ENCODE results near the gene CAMTA1.

The CAMTA1 gene

GRCh38 chr1:7528386-7529198 lies 743.3 kb downstream of the CAMTA1 start:
- DNase-seq (ENCODE audit: low read depth, low spot score), result no peak

- no peak for DNase-seq (ENCODE audit: low read depth, low spot score)
Measured at GRCh38 chr1:7529917-7530316, 744.7 kb downstream of the CAMTA1 start.

- no peak for DNase-seq (ENCODE audit: low read depth, low spot score)
Measured at GRCh38 chr1:7531562-7532340, 746.5 kb downstream of the CAMTA1 start.

- DNase-seq (ENCODE audit: low read depth, low spot score), result no peak
Measured at GRCh38 chr1:7533006-7533405, 747.8 kb downstream of the CAMTA1 start.

- DNase-seq (ENCODE audit: low read depth, low spot score), result no peak
Measured at GRCh38 chr1:7534061-7534825, 749.0 kb downstream of the CAMTA1 start.

- DNase-seq (ENCODE audit: low read depth, low spot score), result no peak
Measured at GRCh38 chr1:7535016-7535415, 749.8 kb downstream of the CAMTA1 start.

- DNase-seq (ENCODE audit: low read depth, low spot score), result no peak
Measured at GRCh38 chr1:7535934-7536878, 751.0 kb downstream of the CAMTA1 start.

GRCh38 chr1:7536891-7537591 lies 751.8 kb downstream of the CAMTA1 start:
- DNase-seq (ENCODE audit: low read depth, low spot score), result no peak

GRCh38 chr1:7538033-7538432 lies 752.8 kb downstream of the CAMTA1 start:
- no peak for DNase-seq (ENCODE audit: low read depth, low spot score)

GRCh38 chr1:7538849-7539768 lies 753.9 kb downstream of the CAMTA1 start:
- DNase-seq (ENCODE audit: low read depth, low spot score), result no peak

- no peak for DNase-seq (ENCODE audit: low read depth, low spot score)
Measured at GRCh38 chr1:7539769-7540175, 754.5 kb downstream of the CAMTA1 start.

- no peak for DNase-seq (ENCODE audit: low read depth, low spot score)
Measured at GRCh38 chr1:7540816-7541215, 755.6 kb downstream of the CAMTA1 start.

- DNase-seq (ENCODE audit: low read depth, low spot score), result no peak
Measured at GRCh38 chr1:7541629-7542028, 756.4 kb downstream of the CAMTA1 start.

- DNase-seq (ENCODE audit: low read depth, low spot score), result no peak
Measured at GRCh38 chr1:7543718-7544090, 758.5 kb downstream of the CAMTA1 start.

GRCh38 chr1:7549277-7550161 lies 764.3 kb downstream of the CAMTA1 start:
- DNase-seq (ENCODE audit: low read depth, low spot score), result no peak

GRCh38 chr1:7550261-7550865 lies 765.1 kb downstream of the CAMTA1 start:
- peak; percentile 71 for DNase-seq (ENCODE audit: low read depth, low spot score)

GRCh38 chr1:7550981-7551380 lies 765.7 kb downstream of the CAMTA1 start:
- DNase-seq (ENCODE audit: low read depth, low spot score), result no peak

- no peak for DNase-seq (ENCODE audit: low read depth, low spot score)
Measured at GRCh38 chr1:7551442-7551841, 766.2 kb downstream of the CAMTA1 start.

All from iPS DF 19.7 (cell line).